Stomach (tissue), 9 donors: ENCODE results near the gene HLA-G. TPM values are rescaled to one million over a fixed set of nuclear protein-coding genes. Genes with fewer than 3 reads are reported as not detected.

Experiments used
- DNase-seq, 2 donors: peaks; one replicate each; pipeline versions ENCODE4 v3.0.0 to v3.0.0-alpha.2; 2013 to 2019
- H3K27ac ChIP-seq, 5 donors: fragments of 200-600 bp in 4 of 5; sonication (generic) in 4 of 5; one replicate each; pipeline ENCODE4 v1.5.1; 2013 to 2019; ENCODE audit warnings: mild to moderate bottlenecking in 1 of 5, moderate library complexity in 1 of 5
- H3K27me3 ChIP-seq, 3 donors: fragments of 200-600 bp; sonication (generic); one replicate each; pipeline ENCODE4 v1.5.1; 2017 to 2019; ENCODE audit warnings: mixed run types in 1 of 3
- H3K36me3 ChIP-seq, 4 donors: fragments of 200-600 bp; sonication (generic); 1 replicate in 3 of 4; 2 replicates in 1 of 4; pipeline ENCODE4 v1.5.1; 2016 to 2019
- H3K4me1 ChIP-seq, 4 donors: fragments of 200-600 bp; sonication (generic); one replicate each; pipeline ENCODE4 v1.5.1; 2016 to 2019
- H3K4me3 ChIP-seq, 4 donors: fragments of 200-600 bp; sonication (generic) in 3 of 4; one replicate each; pipeline ENCODE4 v1.5.1; 2016 to 2019; ENCODE audit warnings: mild to moderate bottlenecking in 1 of 4
- H3K9me3 ChIP-seq, 4 donors: fragments of 200-600 bp; sonication (generic); one replicate each; pipeline ENCODE4 v1.5.1; 2016 to 2019
- EP300 ChIP-seq: sonication (generic); formaldehyde crosslinking; IDR thresholded peaks from one replicate; pipeline ENCODE4 v1.6.1; 2017; ENCODE audit warnings: antibody characterized with exemption
- POLR2A ChIP-seq, 4 donors: fragments of 450-650 bp; IDR thresholded peaks; one replicate each; pipeline ENCODE4 v1.6.1; 2016; ENCODE audit warnings: antibody characterized with exemption in 4 of 4, control low read depth in 2 of 4, mild to moderate bottlenecking in 1 of 4, moderate library complexity in 1 of 4
- POLR2AphosphoS5 ChIP-seq, 3 donors: sonication (generic); formaldehyde crosslinking; IDR thresholded peaks; one replicate each; pipeline ENCODE4 v1.6.1; 2016; ENCODE audit warnings: antibody characterized with exemption in 3 of 3
- WGBS, 5 donors: extraction: QIAGEN DNeasy Blood & Tissue Kit in 3 of 5; methylation state at CpG; one replicate each; pipeline versions ENCODE4 v1.1.5 to v1.1.7; 2013 to 2018; 5-methylcytosine and 5-hydroxymethylcytosine counted together
- intact Hi-C: fragments of 100-400 bp; cut with DNase I; formaldehyde crosslinking; loops from one replicate; pipeline ENCODE4 v1.15.1; 2023; ENCODE audit warnings: low total_unique reads
- polyA plus RNA-seq, 3 donors: library from polyadenylated mRNA; stranded (reverse); fragments of 200-250 nt; gene quantifications; one replicate each; pipeline ENCODE4 v1.2.3, GENCODE V29; 2013
- total RNA-seq, 5 donors: library from RNA; depleted of rRNA; stranded (reverse); fragments of >200 nt; gene quantifications; one replicate each; pipeline versions ENCODE4 v1.1.0 to v1.2.3, GENCODE V29; 2014 to 2016
- TF ChIP-seq, protein P1 (sequence below), 7 experiments: fragments of 450-650 bp in 4 of 7; fragments of 200-600 bp in 3 of 7; sonication (generic) in 3 of 7; IDR thresholded peaks; one replicate each; pipeline ENCODE4 v1.5.1; 2016 to 2019; ENCODE audit warnings: antibody characterized with exemption in 7 of 7, control low read depth in 2 of 7, mild to moderate bottlenecking in 1 of 7
- donor health status: healthy with polysubstance abuse.
- donor health status: Bipolar disorder and iron deficiency.
- donor health status: healthy.

The HLA-G gene
- total and polyA plus RNA-seq, 8 donors = 0.10 to 3.6 TPM; not detected in 6

GRCh38 chr6:29793796-29794195, 33.8 kb upstream of the HLA-G start:
- DNase-seq = no peak
- 45 to 74% (median 65%) methylated on average over 3 of the region's 3 CpGs for WGBS, 5 donors
- peaks cover 4 to 23% (median 16%) of the 10 kb centered on the region in 4 donors for H3K4me1 ChIP-seq
- H3K9me3 ChIP-seq = no peaks in the 10 kb centered on the region
- TF ChIP-seq EP300 = no peak
- TF ChIP-seq POLR2A (IDR thresholded peaks at IDR 0.05) = no peak
- TF ChIP-seq, protein P1, sequence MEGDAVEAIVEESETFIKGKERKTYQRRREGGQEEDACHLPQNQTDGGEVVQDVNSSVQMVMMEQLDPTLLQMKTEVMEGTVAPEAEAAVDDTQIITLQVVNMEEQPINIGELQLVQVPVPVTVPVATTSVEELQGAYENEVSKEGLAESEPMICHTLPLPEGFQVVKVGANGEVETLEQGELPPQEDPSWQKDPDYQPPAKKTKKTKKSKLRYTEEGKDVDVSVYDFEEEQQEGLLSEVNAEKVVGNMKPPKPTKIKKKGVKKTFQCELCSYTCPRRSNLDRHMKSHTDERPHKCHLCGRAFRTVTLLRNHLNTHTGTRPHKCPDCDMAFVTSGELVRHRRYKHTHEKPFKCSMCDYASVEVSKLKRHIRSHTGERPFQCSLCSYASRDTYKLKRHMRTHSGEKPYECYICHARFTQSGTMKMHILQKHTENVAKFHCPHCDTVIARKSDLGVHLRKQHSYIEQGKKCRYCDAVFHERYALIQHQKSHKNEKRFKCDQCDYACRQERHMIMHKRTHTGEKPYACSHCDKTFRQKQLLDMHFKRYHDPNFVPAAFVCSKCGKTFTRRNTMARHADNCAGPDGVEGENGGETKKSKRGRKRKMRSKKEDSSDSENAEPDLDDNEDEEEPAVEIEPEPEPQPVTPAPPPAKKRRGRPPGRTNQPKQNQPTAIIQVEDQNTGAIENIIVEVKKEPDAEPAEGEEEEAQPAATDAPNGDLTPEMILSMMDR (IDR thresholded peaks at IDR 0.05) = no peak
- TF ChIP-seq POLR2AphosphoS5 (IDR thresholded peaks at IDR 0.05) = no peak
- intact Hi-C loops = no loop called here
- H3K27ac ChIP-seq = no peak overlapping the region
- peaks cover 0 to 40% (median 3%) of the 10 kb centered on the region in 3 donors for H3K27me3 ChIP-seq
- H3K36me3 ChIP-seq = no peaks in the 10 kb centered on the region
- H3K4me3 ChIP-seq = no peak overlapping the region

DNA sequence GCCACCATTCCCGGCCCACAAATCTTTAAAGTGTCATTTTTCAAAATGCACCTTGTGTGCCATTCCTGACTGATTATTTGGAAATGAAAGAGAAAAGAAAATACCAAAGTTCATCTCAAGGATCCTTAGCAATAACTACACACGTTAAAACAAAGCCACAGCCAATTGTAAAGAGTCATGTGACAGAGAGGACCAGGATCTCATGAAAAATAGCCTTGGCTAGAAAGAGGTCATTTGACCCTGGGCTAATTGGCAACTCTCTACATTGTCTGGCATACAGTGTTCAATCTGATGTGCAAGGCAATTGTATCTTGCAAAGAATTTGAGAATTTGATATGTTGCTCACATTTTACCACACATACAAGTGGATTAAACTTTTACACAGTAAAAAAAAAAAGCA, 31.6 kb upstream of the HLA-G start:
- Histone ChIP-seq H3K27ac (no peak overlapping the region), H3K27me3 (peaks cover 0 to 51% (median 3%) of the 10 kb centered on the region in 3 donors), H3K4me3 (no peak overlapping the region), H3K9me3 (no peaks in the 10 kb centered on the region), H3K36me3 (no peaks in the 10 kb centered on the region), H3K4me1 (peaks cover 4 to 21% (median 16%) of the 10 kb centered on the region in 4 donors)
- no peak for TF ChIP-seq POLR2A (IDR thresholded peaks at IDR 0.05)
- no peak for TF ChIP-seq POLR2AphosphoS5 (IDR thresholded peaks at IDR 0.05)
- TF ChIP-seq, protein P1 (IDR thresholded peaks at IDR 0.05) = no peak
- TF ChIP-seq EP300 = no peak
- intact Hi-C loops = no loop called here
- 43 to 77% (median 51%) methylated on average over 2 of the region's 2 CpGs for WGBS, 5 donors
- DNase-seq = no peak

- TF ChIP-seq POLR2A (IDR thresholded peaks at IDR 0.05) = no peak
- no peak for TF ChIP-seq POLR2AphosphoS5 (IDR thresholded peaks at IDR 0.05)
- no peak for TF ChIP-seq EP300
- TF ChIP-seq, protein P1 (IDR thresholded peaks at IDR 0.05) = no peak
- Histone ChIP-seq H3K27ac (no peak overlapping the region), H3K4me3 (no peak overlapping the region), H3K27me3 (peaks cover 0 to 45% (median 2%) of the 10 kb centered on the region in 3 donors), H3K4me1 (peaks cover 0 to 12% (median 9%) of the 10 kb centered on the region in 4 donors), H3K9me3 (no peaks in the 10 kb centered on the region), H3K36me3 (no peaks in the 10 kb centered on the region)
- intact Hi-C loops = no loop called here
- DNase-seq = no peak
- WGBS, 5 donors = 12 to 55% (median 22%) methylated on average over 2 of the region's 2 CpGs
Measured at GRCh38 chr6:29797135-29797534, 30.5 kb upstream of the HLA-G start.

DNA sequence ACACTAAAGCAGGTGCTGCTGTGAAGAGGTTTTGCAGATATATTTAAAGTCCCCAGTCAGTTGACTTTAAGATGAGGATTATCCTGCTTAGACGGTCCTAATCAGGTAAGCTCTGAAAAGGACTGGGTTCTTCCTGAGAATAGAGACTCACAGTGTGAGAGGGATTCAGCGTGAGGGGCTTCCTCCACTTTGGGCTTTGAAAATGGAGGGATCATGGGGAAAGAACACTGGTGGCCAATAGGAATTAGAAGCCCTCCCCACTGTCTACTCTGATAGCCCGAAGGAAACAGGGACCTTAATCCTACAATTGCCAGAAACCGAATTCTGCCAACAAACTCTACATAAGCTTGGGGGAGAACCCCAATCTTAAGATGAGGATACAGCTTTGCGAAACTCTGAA, 29.7 kb upstream of the HLA-G start:
- peaks cover 0 to 36% (median 0%) of the 10 kb centered on the region in 3 donors for H3K27me3 ChIP-seq
- intact Hi-C loops = no loop called here
- H3K4me3 ChIP-seq = no peak overlapping the region
- H3K36me3 ChIP-seq = no peaks in the 10 kb centered on the region
- 72 to 88% (median 82%) methylated on average over 5 of the region's 5 CpGs for WGBS, 5 donors
- DNase-seq = no peak
- H3K27ac ChIP-seq = no peak overlapping the region
- TF ChIP-seq, protein P1 (IDR thresholded peaks at IDR 0.05) = no peak
- TF ChIP-seq POLR2AphosphoS5 (IDR thresholded peaks at IDR 0.05) = no peak
- TF ChIP-seq EP300 = no peak
- TF ChIP-seq POLR2A (IDR thresholded peaks at IDR 0.05) = no peak
- peaks cover 0 to 4% (median 1%) of the 10 kb centered on the region in 4 donors for H3K4me1 ChIP-seq
- no peaks in the 10 kb centered on the region for H3K9me3 ChIP-seq
